ENCODE data around the gene RSAD1. TPM values are rescaled to one million over a fixed set of nuclear protein-coding genes. Genes with fewer than 3 reads are reported as not detected.

Gene RSAD1
- total and polyA plus RNA-seq, 2 donors (not counting 3 experiments of a cell fraction or from before 2014, with no cell fraction given), result 20.3 to 35.5 TPM

DNA sequence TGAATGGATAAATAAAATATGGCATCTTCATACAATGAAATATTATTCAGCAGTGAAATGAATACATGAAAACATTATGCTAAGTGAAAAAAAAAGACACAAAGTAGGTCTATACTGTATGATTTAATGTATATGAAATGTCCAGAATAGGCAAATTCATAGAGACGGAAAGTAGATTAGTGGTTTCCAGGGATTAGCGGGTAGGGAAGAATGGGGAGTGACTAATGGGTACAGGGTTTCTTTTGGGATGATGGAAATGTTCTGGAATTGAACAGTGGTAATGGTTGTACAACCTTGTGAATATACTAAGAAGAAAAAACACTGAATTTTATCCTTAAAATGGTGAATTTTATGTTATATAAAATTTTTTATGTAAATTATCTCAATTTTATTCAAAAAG, 21.1 kb downstream of the RSAD1 start:
- no peak for FAIRE-seq
- no peak overlapping the region for H2AFZ ChIP-seq (ENCODE audit: low read depth, low read length)
- ChIA-PET CTCF (interaction anchor here (2.3 kb wide), 1 partner anchor 138 kb away, joined by 10 read pairs; no protein-coding TSS in a partner anchor), POLR2A (no interaction called here)
- H3K4me1 ChIP-seq (ENCODE audit: control insufficient read depth, extremely low read depth, insufficient read depth, low read length), result no peaks in the 10 kb centered on the region
- BruUV-seq (replicated peaks), result no TSS peak
- no peaks in the 10 kb centered on the region for H3K79me2 ChIP-seq (ENCODE audit: control insufficient read depth, insufficient read depth, low read length)
- no peaks in the 10 kb centered on the region for H3K36me3 ChIP-seq (ENCODE audit: control insufficient read depth in 2 of 2, extremely low read depth in 1 of 2, insufficient read depth in 2 of 2, low read length in 2 of 2)
- no peaks in the 10 kb centered on the region for H3K9me3 ChIP-seq (replicated peaks; ENCODE audit: control insufficient read depth, insufficient read depth, low read length)
- intact Hi-C loops (cut with micrococcal nuclease), result no loop called here
- dilution Hi-C loops (cut with MboI; ENCODE audit: extremely low pct_ligation_motif_present, low sequenced_read_pairs), result no loop called here
- H3K4me3 ChIP-seq (replicated peaks in 1 of 3; ENCODE audit: insufficient read depth in 1 of 3, low read depth in 1 of 3, low read length in 3 of 3), result no peak overlapping the region
- DNase-seq (ENCODE audit: low read depth, low spot score), result no peak
- H3K27ac ChIP-seq (ENCODE audit: insufficient read depth, low read depth, low read length), result no peak overlapping the region
- H3K9ac ChIP-seq (replicated peaks; ENCODE audit: extremely low read depth, insufficient read depth, low read length), result no peak overlapping the region
- no peak for TF ChIP-seq FOS (IDR thresholded peaks at IDR 0.05; ENCODE audit: borderline replicate concordance, insufficient read depth, low read length)
- TF ChIP-seq GATA2 (IDR thresholded peaks at IDR 0.05; ENCODE audit: insufficient read depth, insufficient read length, low read depth, low read length), result no peak
- TF ChIP-seq, protein P1, sequence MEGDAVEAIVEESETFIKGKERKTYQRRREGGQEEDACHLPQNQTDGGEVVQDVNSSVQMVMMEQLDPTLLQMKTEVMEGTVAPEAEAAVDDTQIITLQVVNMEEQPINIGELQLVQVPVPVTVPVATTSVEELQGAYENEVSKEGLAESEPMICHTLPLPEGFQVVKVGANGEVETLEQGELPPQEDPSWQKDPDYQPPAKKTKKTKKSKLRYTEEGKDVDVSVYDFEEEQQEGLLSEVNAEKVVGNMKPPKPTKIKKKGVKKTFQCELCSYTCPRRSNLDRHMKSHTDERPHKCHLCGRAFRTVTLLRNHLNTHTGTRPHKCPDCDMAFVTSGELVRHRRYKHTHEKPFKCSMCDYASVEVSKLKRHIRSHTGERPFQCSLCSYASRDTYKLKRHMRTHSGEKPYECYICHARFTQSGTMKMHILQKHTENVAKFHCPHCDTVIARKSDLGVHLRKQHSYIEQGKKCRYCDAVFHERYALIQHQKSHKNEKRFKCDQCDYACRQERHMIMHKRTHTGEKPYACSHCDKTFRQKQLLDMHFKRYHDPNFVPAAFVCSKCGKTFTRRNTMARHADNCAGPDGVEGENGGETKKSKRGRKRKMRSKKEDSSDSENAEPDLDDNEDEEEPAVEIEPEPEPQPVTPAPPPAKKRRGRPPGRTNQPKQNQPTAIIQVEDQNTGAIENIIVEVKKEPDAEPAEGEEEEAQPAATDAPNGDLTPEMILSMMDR (IDR thresholded peaks at IDR 0.05; ENCODE audit: extremely low read depth in 1 of 2, insufficient read depth in 1 of 2, low read depth in 1 of 2, low read length in 2 of 2), result no peak
- TF ChIP-seq POLR2A (IDR thresholded peaks at IDR 0.05; ENCODE audit: low read depth, low read length), result no peak
- H3K4me2 ChIP-seq (ENCODE audit: insufficient read depth, low read length), result no peak overlapping the region
- no peaks in the 10 kb centered on the region for H3K9me1 ChIP-seq (replicated peaks; ENCODE audit: control insufficient read depth, extremely low read depth, insufficient read depth, low read length)
- peaks cover 0 to 4% of the 10 kb centered on the region in 2 experiments for H3K27me3 ChIP-seq (ENCODE audit: control insufficient read depth in 2 of 2, insufficient read depth in 2 of 2, low read length in 2 of 2)
- H4K20me1 ChIP-seq (replicated peaks; ENCODE audit: control insufficient read depth, extremely low read depth, insufficient read depth, low read length), result no peaks in the 10 kb centered on the region

- intact Hi-C loops (cut with micrococcal nuclease) (loop anchor here (1.0 kb wide), 1 partner anchor 19 kb away; no protein-coding TSS in a partner anchor), dilution Hi-C loops (cut with MboI; ENCODE audit: extremely low pct_ligation_motif_present, low sequenced_read_pairs) (no loop called here)
- H3K36me3 ChIP-seq (ENCODE audit: control insufficient read depth in 2 of 2, extremely low read depth in 1 of 2, insufficient read depth in 2 of 2, low read length in 2 of 2), result no peaks in the 10 kb centered on the region
- H3K27me3 ChIP-seq (ENCODE audit: control insufficient read depth in 2 of 2, insufficient read depth in 2 of 2, low read length in 2 of 2), result peaks cover 3 to 6% of the 10 kb centered on the region in 2 experiments
- POLR2A ChIA-PET, result no interaction called here
- no peaks in the 10 kb centered on the region for H3K9me3 ChIP-seq (replicated peaks; ENCODE audit: control insufficient read depth, insufficient read depth, low read length)
- H2AFZ ChIP-seq (ENCODE audit: low read depth, low read length), result no peak overlapping the region
- H3K4me1 ChIP-seq (ENCODE audit: control insufficient read depth, extremely low read depth, insufficient read depth, low read length), result no peaks in the 10 kb centered on the region
- CTCF ChIA-PET, result interaction anchor here (0.6 to 3.4 kb wide), 15 partner anchors 9 to 323 kb away, joined by 3 to 28 read pairs (median 5); no protein-coding TSS in a partner anchor
- no peak overlapping the region for H3K4me2 ChIP-seq (ENCODE audit: insufficient read depth, low read length)
- H3K4me3 ChIP-seq (replicated peaks in 1 of 3; ENCODE audit: insufficient read depth in 1 of 3, low read depth in 1 of 3, low read length in 3 of 3), result no peak overlapping the region
- peak; percentile 76 for FAIRE-seq
- H3K79me2 ChIP-seq (ENCODE audit: control insufficient read depth, insufficient read depth, low read length), result no peaks in the 10 kb centered on the region
- no TSS peak for BruUV-seq (replicated peaks)
- H3K27ac ChIP-seq (ENCODE audit: insufficient read depth, low read depth, low read length), result no peak overlapping the region
- no peaks in the 10 kb centered on the region for H4K20me1 ChIP-seq (replicated peaks; ENCODE audit: control insufficient read depth, extremely low read depth, insufficient read depth, low read length)
- H3K9ac ChIP-seq (replicated peaks; ENCODE audit: extremely low read depth, insufficient read depth, low read length), result no peak overlapping the region
- peak; percentile 42 for DNase-seq (ENCODE audit: low read depth, low spot score)
- H3K9me1 ChIP-seq (replicated peaks; ENCODE audit: control insufficient read depth, extremely low read depth, insufficient read depth, low read length), result no peaks in the 10 kb centered on the region
- TF ChIP-seq JUN (IDR thresholded peaks at IDR 0.05; ENCODE audit: borderline replicate concordance, insufficient read depth, insufficient read length, low read depth), result no peak
- no peak for TF ChIP-seq POLR2A (IDR thresholded peaks at IDR 0.05; ENCODE audit: low read depth, low read length)
- TF ChIP-seq, protein P1 (IDR thresholded peaks at IDR 0.05; ENCODE audit: extremely low read depth in 1 of 2, insufficient read depth in 1 of 2, low read depth in 1 of 2, low read length in 2 of 2), result peak; percentile 28 to 29
Measured at GRCh38 chr17:50501054-50501453, 22.4 kb downstream of the RSAD1 start.
